ENCODE results near the gene TLR2.
A peak's percentile ranks its signal among the peaks of the same experiment; 100 is the strongest.

- TF ChIP-seq CTCF (IDR thresholded peaks at IDR 0.05) = peak; percentile 24 to 60 (median 48)
- TF ChIP-seq POLR2A (IDR thresholded peaks at IDR 0.05) = no peak
Observed at GRCh38 chr4:153750197-153750817, 66.2 kb downstream of the TLR2 start.
